Kidney glomerular epithelial cell (primary cell): ENCODE data around the gene RAPGEF6.
A peak's percentile ranks its signal among the peaks of the same experiment; 100 is the strongest.
"Not testable (repeated sequence)": the region's sequence is repeated elsewhere in the genome, so short reads cannot be mapped to it uniquely, and the experiment has no call there.

ENCODE experiments used
- DNase-seq: peaks from one replicate; lab custom pipeline; 2025; lab: John Stamatoyannopoulos, UW

The RAPGEF6 gene

GRCh38 chr5:131423056-131423455 lies 212.0 kb downstream of the RAPGEF6 start:
- DNase-seq, result no peak

- no peak for DNase-seq
Measured at GRCh38 chr5:131419877-131420276, 215.2 kb downstream of the RAPGEF6 start.

- DNase-seq, result no peak
Measured at GRCh38 chr5:131418846-131419245, 216.2 kb downstream of the RAPGEF6 start.

GRCh38 chr5:131417240-131417869 lies 217.7 kb downstream of the RAPGEF6 start:
- DNase-seq, result peak; percentile 66

GRCh38 chr5:131416729-131417128 lies 218.3 kb downstream of the RAPGEF6 start:
- DNase-seq, result no peak

GRCh38 chr5:131413605-131414559 lies 221.1 kb downstream of the RAPGEF6 start:
- DNase-seq, result no peak

- DNase-seq, result no peak
Measured at GRCh38 chr5:131406975-131407638, 227.9 kb downstream of the RAPGEF6 start.

- DNase-seq, result no peak
Measured at GRCh38 chr5:131406076-131406475, 229.0 kb downstream of the RAPGEF6 start.

GRCh38 chr5:131405674-131406073 lies 229.4 kb downstream of the RAPGEF6 start:
- DNase-seq, result no peak

GRCh38 chr5:131400585-131400984 lies 234.4 kb downstream of the RAPGEF6 start:
- no peak for DNase-seq

GRCh38 chr5:131399007-131399406 lies 236.0 kb downstream of the RAPGEF6 start:
- not testable (repeated sequence) for DNase-seq

- DNase-seq, result no peak
Measured at GRCh38 chr5:131396630-131397273, 238.3 kb downstream of the RAPGEF6 start.

GRCh38 chr5:131396015-131396414 lies 239.0 kb downstream of the RAPGEF6 start:
- DNase-seq, result no peak

GRCh38 chr5:131394128-131394527 lies 240.9 kb downstream of the RAPGEF6 start:
- peak; percentile 87 for DNase-seq

GRCh38 chr5:131393498-131393968 lies 241.5 kb downstream of the RAPGEF6 start:
- DNase-seq, result peak; percentile 51

- no peak for DNase-seq
Measured at GRCh38 chr5:131392466-131393095, 242.4 kb downstream of the RAPGEF6 start.

- no peak for DNase-seq
Measured at GRCh38 chr5:131389869-131390265, 245.2 kb downstream of the RAPGEF6 start.

GRCh38 chr5:131389096-131389868 lies 245.7 kb downstream of the RAPGEF6 start:
- DNase-seq, result no peak

GRCh38 chr5:131387255-131387654 lies 247.8 kb downstream of the RAPGEF6 start:
- no peak for DNase-seq

GRCh38 chr5:131386779-131387178 lies 248.2 kb downstream of the RAPGEF6 start:
- DNase-seq, result peak; percentile 72

GRCh38 chr5:131386124-131386523 lies 248.9 kb downstream of the RAPGEF6 start:
- no peak for DNase-seq
